ENCODE measurements around the gene ALOXE3. TPM values are rescaled to one million over a fixed set of nuclear protein-coding genes. Genes with fewer than 3 reads are reported as not detected.

The ALOXE3 gene
- total and polyA plus RNA-seq, 4 donors: 0.12 to 0.68 (median 0.28) TPM; not detected in 1

GRCh38 chr17:8137645-8138373, 19.5 kb upstream of the ALOXE3 start:
- ATAC-seq (ENCODE audit: insufficient read depth, low FRiP score) (no peak), DNase-seq (no peak)
- H3K9ac ChIP-seq (ENCODE audit: insufficient read depth in 1 of 2, low read length in 2 of 2): peak overlapping the region in 1 of 2 donors; percentile 96
- TF ChIP-seq CTCF (IDR thresholded peaks at IDR 0.05; ENCODE audit: control extremely low read depth, extremely low read depth): no peak
- no peaks in the 10 kb centered on the region for H3K27me3 ChIP-seq (ENCODE audit: control insufficient read depth in 3 of 3, insufficient read depth in 3 of 3, low read length in 2 of 3)
- peaks cover 13 to 30% (median 21%) of the 10 kb centered on the region in 4 donors for H3K36me3 ChIP-seq (ENCODE audit: control insufficient read depth in 4 of 4, insufficient read depth in 4 of 4, low read length in 4 of 4)
- peaks cover 0 to 11% (median 2%) of the 10 kb centered on the region in 5 donors for H3K4me1 ChIP-seq (ENCODE audit: control insufficient read depth in 5 of 5, insufficient read depth in 5 of 5, low read length in 5 of 5)
- H3K27ac ChIP-seq (ENCODE audit: low read depth in 1 of 2, low read length in 1 of 2): no peak overlapping the region
- 22 to 33% methylated on average over 21 of the region's 21 CpGs for WGBS, 2 donors
- H3K9me3 ChIP-seq (ENCODE audit: control insufficient read depth in 4 of 4, insufficient read depth in 3 of 4, low read length in 3 of 4): no peaks in the 10 kb centered on the region
- H3K4me3 ChIP-seq: no peak overlapping the region

GRCh38 chr17:8133941-8134340, 15.6 kb upstream of the ALOXE3 start:
- no peaks in the 10 kb centered on the region for H3K9me3 ChIP-seq (ENCODE audit: control insufficient read depth in 4 of 4, insufficient read depth in 3 of 4, low read length in 3 of 4)
- DNase-seq (no peak), ATAC-seq (ENCODE audit: insufficient read depth, low FRiP score) (no peak)
- peaks cover 0 to 14% (median 5%) of the 10 kb centered on the region in 3 donors for H3K27me3 ChIP-seq (ENCODE audit: control insufficient read depth in 3 of 3, insufficient read depth in 3 of 3, low read length in 2 of 3)
- no peaks in the 10 kb centered on the region for H3K36me3 ChIP-seq (ENCODE audit: control insufficient read depth in 4 of 4, insufficient read depth in 4 of 4, low read length in 4 of 4)
- no peak for TF ChIP-seq CTCF (IDR thresholded peaks at IDR 0.05; ENCODE audit: control extremely low read depth, extremely low read depth)
- no peak overlapping the region for H3K27ac ChIP-seq (ENCODE audit: low read depth in 1 of 2, low read length in 1 of 2)
- H3K9ac ChIP-seq (ENCODE audit: insufficient read depth in 1 of 2, low read length in 2 of 2): no peak overlapping the region
- peaks cover 0 to 11% (median 2%) of the 10 kb centered on the region in 5 donors for H3K4me1 ChIP-seq (ENCODE audit: control insufficient read depth in 5 of 5, insufficient read depth in 5 of 5, low read length in 5 of 5)
- 89% methylated on average over 4 of the region's 4 CpGs for WGBS, 2 donors
- no peak overlapping the region for H3K4me3 ChIP-seq

- Histone ChIP-seq H3K4me1 (ENCODE audit: control insufficient read depth in 5 of 5, insufficient read depth in 5 of 5, low read length in 5 of 5) (peaks cover 0 to 10% (median 2%) of the 10 kb centered on the region in 5 donors), H3K27me3 (ENCODE audit: control insufficient read depth in 3 of 3, insufficient read depth in 3 of 3, low read length in 2 of 3) (peaks cover 0 to 20% (median 8%) of the 10 kb centered on the region in 3 donors), H3K9ac (ENCODE audit: insufficient read depth in 1 of 2, low read length in 2 of 2) (no peak overlapping the region), H3K27ac (ENCODE audit: low read depth in 1 of 2, low read length in 1 of 2) (no peak overlapping the region), H3K36me3 (ENCODE audit: control insufficient read depth in 4 of 4, insufficient read depth in 4 of 4, low read length in 4 of 4) (no peaks in the 10 kb centered on the region), H3K9me3 (ENCODE audit: control insufficient read depth in 4 of 4, insufficient read depth in 3 of 4, low read length in 3 of 4) (no peaks in the 10 kb centered on the region), H3K4me3 (no peak overlapping the region)
- WGBS, 2 donors: 80 to 82% methylated on average over 12 of the region's 12 CpGs
- no peak for TF ChIP-seq CTCF (IDR thresholded peaks at IDR 0.05; ENCODE audit: control extremely low read depth, extremely low read depth)
- DNase-seq (no peak), ATAC-seq (ENCODE audit: insufficient read depth, low FRiP score) (no peak)
Observed at GRCh38 chr17:8133399-8133798, 15.1 kb upstream of the ALOXE3 start.

Measured in lung (tissue), 12 donors.